A549 (cell line): ENCODE measurements around the gene WDSUB1.

ENCODE experiments used
- EP300 ChIP-seq, 2 experiments: fragments of >200 bp; sonication (Bioruptor Twin); formaldehyde crosslinking; IDR thresholded peaks; 2 replicates in 1 of 2; 3 replicates in 1 of 2; pipeline ENCODE4 v1.6.1; 2016 to 2017
- HDAC2 ChIP-seq: fragments of 200-600 bp; sonication (generic); IDR thresholded peaks from 2 replicates; pipeline ENCODE4 v1.6.1; 2016
- JUN ChIP-seq, 2 experiments: fragments of >200 bp; sonication (Bioruptor Twin); formaldehyde crosslinking; IDR thresholded peaks; 2 replicates in 1 of 2; 3 replicates in 1 of 2; pipeline ENCODE4 v1.6.1; 2016 to 2017
- TF ChIP-seq, protein P1 (sequence below): fragments of >200 bp; sonication (Bioruptor Twin); formaldehyde crosslinking; IDR thresholded peaks from 3 replicates; pipeline ENCODE4 v1.5.1; 2016

DNA sequence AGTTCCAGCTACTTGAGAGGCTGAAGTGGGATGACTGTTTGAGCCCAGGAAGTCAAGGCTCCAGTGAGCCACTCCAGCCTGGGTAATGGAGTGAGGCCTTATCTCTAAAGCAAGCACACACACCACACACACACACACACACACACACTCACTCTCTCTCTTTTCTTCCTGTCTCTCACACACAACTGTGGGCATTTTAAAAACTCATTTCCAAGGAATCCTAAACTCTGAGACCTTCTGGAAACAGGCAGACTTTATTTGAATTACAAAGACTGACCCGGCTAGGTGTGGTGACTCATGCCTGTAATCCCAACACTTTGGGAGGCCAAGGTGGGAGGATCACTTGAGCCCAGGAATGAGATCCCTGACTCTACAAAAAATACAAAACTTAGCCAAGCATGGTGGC is 21.3 kb downstream of the WDSUB1 start:
- TF ChIP-seq EP300 (IDR thresholded peaks at IDR 0.05) (no peak), JUN (IDR thresholded peaks at IDR 0.05) (no peak), HDAC2 (no peak)
- TF ChIP-seq, protein P1, sequence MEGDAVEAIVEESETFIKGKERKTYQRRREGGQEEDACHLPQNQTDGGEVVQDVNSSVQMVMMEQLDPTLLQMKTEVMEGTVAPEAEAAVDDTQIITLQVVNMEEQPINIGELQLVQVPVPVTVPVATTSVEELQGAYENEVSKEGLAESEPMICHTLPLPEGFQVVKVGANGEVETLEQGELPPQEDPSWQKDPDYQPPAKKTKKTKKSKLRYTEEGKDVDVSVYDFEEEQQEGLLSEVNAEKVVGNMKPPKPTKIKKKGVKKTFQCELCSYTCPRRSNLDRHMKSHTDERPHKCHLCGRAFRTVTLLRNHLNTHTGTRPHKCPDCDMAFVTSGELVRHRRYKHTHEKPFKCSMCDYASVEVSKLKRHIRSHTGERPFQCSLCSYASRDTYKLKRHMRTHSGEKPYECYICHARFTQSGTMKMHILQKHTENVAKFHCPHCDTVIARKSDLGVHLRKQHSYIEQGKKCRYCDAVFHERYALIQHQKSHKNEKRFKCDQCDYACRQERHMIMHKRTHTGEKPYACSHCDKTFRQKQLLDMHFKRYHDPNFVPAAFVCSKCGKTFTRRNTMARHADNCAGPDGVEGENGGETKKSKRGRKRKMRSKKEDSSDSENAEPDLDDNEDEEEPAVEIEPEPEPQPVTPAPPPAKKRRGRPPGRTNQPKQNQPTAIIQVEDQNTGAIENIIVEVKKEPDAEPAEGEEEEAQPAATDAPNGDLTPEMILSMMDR, result no peak
